ENCODE measurements around the gene LRRC75A. TPM values are rescaled to one million over a fixed set of nuclear protein-coding genes. Genes with fewer than 3 reads are reported as not detected.

LRRC75A gene
- total RNA-seq, 2 donors from 2014 or later, result 5.2 to 25.8 TPM

GRCh38 chr17:16430650-16431049 is 61.3 kb downstream of the LRRC75A start:
- DNase-seq (ENCODE audit: low spot score), result no peak
- no peaks in the 10 kb centered on the region for H3K9me3 ChIP-seq
- H3K27ac ChIP-seq, result no peak overlapping the region
- no peaks in the 10 kb centered on the region for H3K4me1 ChIP-seq (replicated peaks)
- 82% methylated on average over 6 of the region's 6 CpGs for WGBS
- H3K4me3 ChIP-seq, result no peak overlapping the region
- no peaks in the 10 kb centered on the region for H3K27me3 ChIP-seq (replicated peaks; ENCODE audit: insufficient read depth)
- TF ChIP-seq CTCF (IDR thresholded peaks at IDR 0.05) (no peak), POLR2A (IDR thresholded peaks at IDR 0.05) (no peak), POLR2AphosphoS5 (IDR thresholded peaks at IDR 0.05) (no peak)
- intact Hi-C loops (cut with DNase I), result no loop called here
- no peaks in the 10 kb centered on the region for H3K36me3 ChIP-seq

- no peak for TF ChIP-seq POLR2A (IDR thresholded peaks at IDR 0.05)
- no peak for TF ChIP-seq POLR2AphosphoS5 (IDR thresholded peaks at IDR 0.05)
- TF ChIP-seq CTCF (IDR thresholded peaks at IDR 0.05), result no peak
- Histone ChIP-seq H3K9me3 (no peaks in the 10 kb centered on the region), H3K27me3 (replicated peaks; ENCODE audit: insufficient read depth) (no peaks in the 10 kb centered on the region), H3K27ac (no peak overlapping the region), H3K4me3 (no peak overlapping the region), H3K36me3 (no peaks in the 10 kb centered on the region), H3K4me1 (replicated peaks) (no peaks in the 10 kb centered on the region)
- 79% methylated on average over 9 of the region's 9 CpGs for WGBS
- intact Hi-C loops (cut with DNase I), result no loop called here
- no peak for DNase-seq (ENCODE audit: low spot score)
Observed at GRCh38 chr17:16429083-16429482, 62.9 kb downstream of the LRRC75A start.

GRCh38 chr17:16428098-16428882 is 63.7 kb downstream of the LRRC75A start:
- WGBS, result 46% methylated on average over 15 of the region's 15 CpGs
- H3K36me3 ChIP-seq, result no peaks in the 10 kb centered on the region

GRCh38 chr17:16427020-16427419 is 65.0 kb downstream of the LRRC75A start:
- TF ChIP-seq CTCF (IDR thresholded peaks at IDR 0.05) (no peak), POLR2A (IDR thresholded peaks at IDR 0.05) (no peak), POLR2AphosphoS5 (IDR thresholded peaks at IDR 0.05) (no peak)
- H3K27me3 ChIP-seq (replicated peaks; ENCODE audit: insufficient read depth), result no peaks in the 10 kb centered on the region
- DNase-seq (ENCODE audit: low spot score), result no peak
- intact Hi-C loops (cut with DNase I), result no loop called here
- 96% methylated on average over 3 of the region's 3 CpGs for WGBS
- H3K4me1 ChIP-seq (replicated peaks), result no peaks in the 10 kb centered on the region
- H3K4me3 ChIP-seq, result no peak overlapping the region
- H3K36me3 ChIP-seq, result no peaks in the 10 kb centered on the region
- no peak overlapping the region for H3K27ac ChIP-seq
- H3K9me3 ChIP-seq, result no peaks in the 10 kb centered on the region

More at GRCh38 chr17:16428098-16428882, 63.7 kb downstream of the LRRC75A start:
- no peak overlapping the region for H3K4me3 ChIP-seq
- TF ChIP-seq POLR2AphosphoS5 (IDR thresholded peaks at IDR 0.05) (no peak), CTCF (IDR thresholded peaks at IDR 0.05) (peak in 3 of 4 experiments; percentile 38 to 63 (median 41)), POLR2A (IDR thresholded peaks at IDR 0.05) (no peak)
- H3K9me3 ChIP-seq, result no peaks in the 10 kb centered on the region
- H3K4me1 ChIP-seq (replicated peaks), result no peaks in the 10 kb centered on the region
- H3K27me3 ChIP-seq (replicated peaks; ENCODE audit: insufficient read depth), result no peaks in the 10 kb centered on the region
- H3K27ac ChIP-seq, result no peak overlapping the region
- intact Hi-C loops (cut with DNase I), result no loop called here
- no peak for DNase-seq (ENCODE audit: low spot score)

All from prostate gland (tissue), 2 donors.